Suppressor macrophage treated with lipopolysaccharide for 4 hours (primary cell): ENCODE data around the gene RAB35.

Source experiments
- DNase-seq: peaks from one replicate; pipeline ENCODE4 v3.0.0-alpha.2; 2020

Gene RAB35

GRCh38 chr12:120081641-120082040 is 34.9 kb downstream of the RAB35 start:
- peak; percentile 56 for DNase-seq

DNA sequence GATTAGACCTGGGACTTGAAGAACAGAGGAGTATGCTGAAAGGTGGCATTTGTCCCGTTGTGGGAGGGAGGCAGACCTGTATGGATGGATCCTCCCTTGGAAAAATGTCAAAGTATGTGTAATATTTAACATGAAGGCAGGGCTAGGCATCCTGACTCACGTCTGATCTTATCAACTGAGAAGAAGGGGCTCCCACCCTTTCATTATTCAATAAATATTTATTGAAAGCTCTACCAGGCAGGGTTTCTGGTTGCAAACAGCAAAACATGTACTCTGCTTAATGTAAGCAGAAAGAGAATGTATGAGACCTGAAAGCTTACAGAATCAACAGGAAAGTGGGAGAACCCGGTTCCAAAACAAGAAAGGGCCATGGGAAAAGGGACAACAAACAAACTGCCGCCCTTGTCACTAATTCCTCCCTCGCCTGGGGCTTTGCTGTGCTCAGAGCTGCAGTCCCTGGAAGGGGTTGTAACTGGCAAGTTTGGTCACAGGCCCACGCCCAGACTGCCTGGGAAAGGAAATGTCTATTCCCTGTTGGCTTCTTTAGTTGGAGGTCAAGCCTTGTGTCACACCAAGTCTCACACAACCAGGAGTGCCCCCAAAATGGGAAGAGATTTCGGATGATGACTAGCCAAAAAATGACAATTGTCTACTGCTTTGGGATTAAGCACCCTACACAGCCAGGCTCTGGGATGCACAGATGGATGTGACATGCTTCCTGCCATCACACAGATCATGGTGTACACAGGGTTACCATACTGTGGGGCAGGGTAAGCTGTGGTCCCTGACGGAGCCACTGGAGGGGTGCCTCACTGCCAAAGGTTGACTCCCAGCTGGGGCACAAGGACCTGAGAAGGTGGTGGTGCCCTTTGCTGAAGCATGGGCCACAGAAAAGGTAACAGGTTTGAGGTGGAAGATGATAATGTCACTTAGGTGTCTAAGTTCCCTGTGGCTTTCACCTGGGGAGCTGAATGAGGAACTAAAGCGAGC is 36.8 kb downstream of the RAB35 start:
- no peak for DNase-seq

DNA sequence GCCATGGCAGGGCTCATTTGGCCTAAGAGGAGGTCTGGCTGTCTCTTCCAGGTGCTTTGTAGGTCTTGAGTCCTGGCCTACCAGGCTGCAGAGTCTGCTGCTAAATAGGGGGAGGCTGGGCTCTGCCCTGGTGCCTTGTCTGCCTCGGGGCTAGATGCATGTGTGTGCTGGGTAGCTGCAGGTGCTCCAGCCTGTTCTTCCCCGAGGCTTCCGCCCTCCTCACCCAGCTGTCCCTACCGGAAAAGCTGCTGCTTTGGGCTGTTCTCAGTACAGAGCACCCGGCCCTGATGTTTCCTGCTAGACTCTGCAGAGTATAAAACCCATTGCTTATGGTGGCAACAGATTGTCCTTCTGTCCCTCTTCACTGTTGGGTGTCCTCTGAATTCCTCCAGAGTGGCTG is 37.7 kb downstream of the RAB35 start:
- no peak for DNase-seq

DNA sequence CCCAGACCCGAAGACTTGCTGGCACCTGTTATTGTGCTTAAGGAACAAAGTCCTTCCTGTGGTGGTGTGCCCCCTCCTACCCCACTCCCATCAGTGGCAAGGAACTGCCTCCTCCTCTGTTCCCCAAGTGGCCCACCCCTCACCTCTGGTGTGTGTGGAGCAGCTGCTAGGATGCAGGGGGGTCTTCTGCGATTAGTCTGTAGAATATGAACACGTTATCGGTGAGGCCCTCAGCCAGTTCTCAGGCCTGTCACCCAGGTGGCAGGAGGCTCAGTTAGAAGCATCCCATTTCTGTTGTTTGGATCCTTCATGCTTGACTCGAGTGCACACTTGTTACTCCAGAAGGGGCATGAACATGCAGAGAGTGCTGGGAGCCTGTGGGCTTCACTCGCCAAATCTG is 39.3 kb downstream of the RAB35 start:
- DNase-seq: no peak

DNA sequence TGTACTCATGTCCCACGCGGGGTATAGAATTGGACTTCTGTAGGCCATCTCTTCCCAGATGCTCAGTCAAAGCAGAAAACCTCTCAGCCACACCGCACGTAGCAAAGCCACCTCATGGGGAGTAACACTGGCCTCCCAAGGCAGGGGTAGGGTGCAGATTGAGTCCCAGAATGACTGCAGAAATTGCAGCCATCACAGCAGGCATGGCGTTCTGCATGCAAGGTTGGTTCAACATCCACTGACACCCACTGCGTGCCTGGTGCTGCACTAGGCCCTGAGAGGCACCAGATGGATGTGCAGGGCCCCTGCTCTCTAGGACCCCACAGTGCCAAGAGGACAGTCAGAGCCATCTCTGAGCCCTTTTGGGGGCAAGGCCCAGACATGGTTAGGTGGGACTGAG is 39.9 kb downstream of the RAB35 start:
- no peak for DNase-seq

- peak; percentile 23 for DNase-seq
Measured at GRCh38 chr12:120075034-120075616, 41.4 kb downstream of the RAB35 start.

GRCh38 chr12:120072472-120073249 is 43.9 kb downstream of the RAB35 start:
- DNase-seq: no peak

DNA sequence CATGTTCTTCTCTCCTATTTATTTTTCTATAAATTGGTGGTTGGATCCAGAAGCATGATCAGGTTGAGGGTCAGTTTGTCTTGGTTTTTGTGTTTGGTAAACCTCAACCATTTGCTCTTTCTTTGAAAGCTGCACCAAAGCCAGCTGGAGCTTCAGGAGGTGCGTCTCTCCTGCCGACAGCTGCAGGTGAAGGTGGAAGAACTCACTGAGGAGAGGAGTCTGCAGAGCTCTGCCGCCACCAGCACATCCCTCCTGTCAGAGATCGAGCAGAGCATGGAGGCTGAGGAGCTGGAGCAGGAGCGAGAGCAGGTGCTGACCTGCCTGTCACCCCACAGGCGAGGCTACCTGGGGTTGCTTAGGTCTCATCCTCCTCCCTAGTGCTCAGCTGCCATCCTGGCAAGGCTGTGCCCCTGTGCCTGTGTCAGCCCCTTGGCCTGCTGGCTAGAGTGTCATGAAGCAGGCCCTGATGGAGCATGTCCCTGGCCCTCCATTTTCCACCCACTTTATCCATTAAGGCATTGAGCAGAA is 45.0 kb downstream of the RAB35 start:
- DNase-seq: no peak

DNA sequence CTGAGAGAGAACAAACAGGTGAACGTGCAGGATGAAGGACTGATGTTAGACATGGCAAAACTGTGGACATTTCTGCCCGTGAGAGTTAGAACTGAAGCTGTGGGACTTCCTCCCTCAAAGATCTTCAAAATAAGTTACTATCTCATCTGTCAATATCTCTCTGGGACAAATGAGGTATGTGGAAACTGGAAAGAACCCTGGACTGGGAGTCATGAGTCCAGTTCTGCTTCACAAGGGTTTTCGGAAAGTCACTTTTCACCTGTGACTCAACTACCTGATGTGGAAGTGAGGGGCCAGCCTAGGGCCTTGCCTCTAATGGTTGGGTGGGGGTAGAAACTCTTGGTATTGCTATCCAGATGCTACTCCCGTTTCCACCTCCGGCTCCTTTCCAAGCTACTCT is 47.3 kb downstream of the RAB35 start:
- no peak for DNase-seq

GRCh38 chr12:120067901-120068300 is 48.7 kb downstream of the RAB35 start:
- DNase-seq: no peak

DNA sequence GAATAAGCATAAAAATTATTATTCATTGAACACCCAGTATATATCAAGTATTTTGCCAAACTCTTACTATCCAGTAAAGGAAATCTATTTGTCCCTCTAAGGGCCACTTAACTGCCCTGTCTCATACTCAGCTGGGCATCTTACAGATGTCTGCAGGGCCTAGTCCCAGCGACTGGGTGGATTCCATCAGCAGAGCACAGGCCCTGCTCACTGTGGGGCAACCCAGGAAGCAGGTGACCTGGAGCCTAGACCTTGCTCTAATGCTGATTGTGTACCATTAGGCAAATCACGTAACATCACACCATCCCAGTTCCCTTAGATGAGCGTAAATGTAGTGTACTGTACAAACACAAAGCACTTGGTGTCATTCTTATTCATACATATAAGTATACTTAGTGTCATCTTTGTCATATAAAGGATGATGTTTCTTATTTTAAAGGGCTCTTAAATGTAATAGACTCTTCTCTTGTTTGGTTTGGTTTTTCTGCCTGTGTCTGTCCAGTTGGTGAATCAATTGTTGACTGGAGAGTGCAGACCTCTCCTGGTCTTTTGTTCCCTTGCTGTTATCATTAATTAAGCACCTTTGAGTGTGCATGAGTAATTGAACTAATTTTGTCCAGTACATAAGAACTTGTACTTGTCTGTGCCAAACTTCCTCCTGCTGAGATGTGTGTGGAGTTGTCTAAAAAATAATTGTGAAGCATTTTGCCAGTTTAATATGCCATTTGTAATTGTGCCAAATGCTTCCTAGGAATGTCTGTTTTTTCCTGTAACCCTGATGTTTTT is 49.3 kb downstream of the RAB35 start:
- no peak for DNase-seq

DNA sequence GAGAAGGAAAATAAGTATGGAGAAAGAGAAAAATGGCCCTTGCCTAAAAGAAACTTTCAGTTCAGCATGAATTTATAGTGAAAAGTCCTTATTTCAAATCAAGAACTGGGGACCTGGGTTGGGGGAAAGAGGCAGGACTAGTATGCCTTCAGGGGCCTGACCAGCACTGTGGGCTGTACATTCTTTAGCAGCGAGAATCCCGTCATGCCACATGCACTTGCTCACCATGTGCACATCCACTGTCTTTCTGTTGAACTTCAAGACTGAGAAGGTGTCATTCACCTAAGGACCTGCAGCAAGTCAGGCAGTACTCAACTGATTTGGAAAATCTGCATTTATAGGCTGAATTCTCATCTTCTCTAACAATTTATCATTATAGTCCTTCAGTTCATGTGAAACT is 50.2 kb downstream of the RAB35 start:
- no peak for DNase-seq

DNA sequence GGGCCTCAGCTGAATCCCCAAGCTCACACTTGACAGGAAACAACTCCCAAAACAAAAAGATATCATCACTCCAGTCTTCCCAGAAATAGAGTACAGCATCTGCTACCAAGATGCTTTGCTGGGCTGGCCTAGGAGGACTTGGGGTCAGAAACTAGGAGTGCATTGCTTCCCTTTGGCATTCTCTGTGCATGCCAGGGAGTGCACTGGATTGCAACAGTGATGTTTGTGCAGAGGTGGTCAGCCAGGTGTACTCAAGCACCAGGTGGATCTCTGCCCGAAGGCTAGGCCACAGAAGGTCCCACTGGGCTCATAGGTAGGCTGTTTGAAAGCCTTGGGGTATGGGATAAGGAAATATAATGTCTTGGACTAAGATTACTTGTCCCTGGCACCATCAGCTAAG is 51.1 kb downstream of the RAB35 start:
- no peak for DNase-seq

DNA sequence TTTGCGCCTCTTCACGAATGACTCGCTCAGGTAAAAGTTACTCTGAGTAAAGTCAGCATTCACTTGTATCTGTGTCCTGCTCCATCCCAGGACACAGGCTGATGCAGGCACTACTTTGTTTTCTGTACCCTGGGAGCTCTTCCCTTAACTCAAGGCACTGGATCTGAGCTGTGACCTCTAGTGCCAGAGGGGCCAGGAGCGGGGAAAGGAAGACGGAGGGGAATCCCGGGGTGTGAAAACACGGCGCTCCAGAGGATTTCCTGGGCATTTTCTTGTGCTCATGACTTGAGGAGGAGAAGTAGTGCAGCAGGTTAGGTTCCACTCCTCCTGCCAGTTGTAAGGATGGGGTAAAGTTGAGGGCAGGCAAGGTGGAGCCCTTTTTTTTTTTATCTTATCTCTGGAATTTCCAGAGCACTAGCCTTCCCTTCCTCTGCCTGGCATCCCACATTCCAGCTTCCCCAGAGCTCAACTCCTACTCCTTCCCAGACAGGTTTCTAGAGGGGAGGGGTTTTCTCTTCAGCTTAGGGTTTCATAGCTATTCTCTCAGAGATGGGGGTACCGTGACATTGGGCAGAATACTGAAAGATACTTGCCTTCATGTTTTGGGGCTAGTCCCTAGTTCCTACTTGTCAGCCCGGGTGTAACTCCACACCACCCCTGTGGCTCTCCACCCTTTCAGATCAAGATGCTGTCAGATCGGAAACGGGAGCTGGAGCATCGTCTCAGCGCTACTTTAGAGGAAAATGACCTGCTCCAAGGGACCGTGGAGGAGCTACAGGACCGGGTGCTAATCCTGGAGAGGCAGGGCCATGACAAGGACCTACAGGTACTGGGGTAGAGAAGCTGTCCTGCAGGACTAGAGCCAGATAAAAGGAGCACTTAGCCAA is 52.3 kb downstream of the RAB35 start:
- no peak for DNase-seq

GRCh38 chr12:120062976-120063579 is 53.5 kb downstream of the RAB35 start:
- DNase-seq: no peak

DNA sequence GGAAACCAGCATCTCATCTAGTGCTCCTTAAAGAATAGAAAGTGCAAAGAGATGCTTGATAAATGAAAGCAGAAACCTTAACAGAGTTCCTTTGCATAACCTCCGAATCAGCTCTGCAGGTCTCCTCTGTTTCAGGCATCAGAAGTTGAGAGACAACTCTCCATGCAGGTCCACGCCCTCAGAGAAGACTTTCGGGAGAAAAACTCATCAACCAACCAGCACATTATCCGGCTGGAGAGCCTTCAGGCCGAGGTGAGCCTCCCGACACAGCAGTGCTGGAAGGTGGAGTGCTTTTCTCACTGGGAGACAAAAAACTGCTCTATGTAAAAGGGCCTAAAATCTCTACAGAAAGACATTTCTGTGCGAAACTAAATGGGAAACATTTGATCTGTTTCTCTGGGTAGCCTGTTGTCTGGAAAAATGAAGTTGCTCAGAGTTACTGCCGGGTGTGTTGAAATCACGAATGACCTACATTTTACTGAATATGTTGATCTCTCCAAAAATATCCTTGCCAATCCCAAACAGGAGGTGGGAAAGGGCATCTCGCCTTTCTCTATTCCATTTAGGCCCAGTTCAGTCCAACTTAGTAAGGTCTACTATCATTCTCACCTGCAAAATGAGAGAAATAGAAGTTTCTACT is 54.9 kb downstream of the RAB35 start:
- no peak for DNase-seq

GRCh38 chr12:120060717-120061116 is 55.8 kb downstream of the RAB35 start:
- no peak for DNase-seq

DNA sequence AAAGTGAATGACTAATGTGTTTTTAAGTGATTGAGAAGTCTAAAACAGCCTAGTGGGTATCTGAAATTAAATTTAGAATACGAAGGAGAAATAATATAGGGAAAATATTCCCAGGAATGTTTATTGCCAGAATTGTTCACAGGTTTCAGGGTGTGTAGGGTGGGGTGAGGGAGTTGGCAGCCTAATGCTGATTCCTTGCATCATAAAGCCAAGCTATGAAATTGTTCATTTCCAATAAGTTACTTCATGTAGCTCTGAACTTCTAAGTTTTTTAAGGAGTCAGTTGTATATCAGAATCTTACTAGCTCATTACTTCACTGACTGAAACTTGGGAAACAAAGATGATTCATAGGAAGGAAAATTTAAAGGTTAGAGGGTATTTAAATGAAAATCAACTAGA is 56.4 kb downstream of the RAB35 start:
- DNase-seq: no peak

GRCh38 chr12:120056739-120057138 is 59.8 kb downstream of the RAB35 start:
- DNase-seq: no peak

GRCh38 chr12:120055231-120056000 is 61.1 kb downstream of the RAB35 start:
- DNase-seq: peak; percentile 23
